Activated CD4-positive, CD25-positive, alpha-beta regulatory T cell treated with anti-CD3 and anti-CD28 coated beads, Interleukin-2, amount 50 U/mL, for 24 hours (primary cell): ENCODE data around the gene PKP2.
"Not testable (repeated sequence)": the region's sequence is repeated elsewhere in the genome, so short reads cannot be mapped to it uniquely, and the experiment has no call there.

Source experiments
- ATAC-seq, 2 donors: fragments of 150-1000 bp; cut with Tn5 transposase; one replicate each; pipeline ENCODE4 v1.10.0; 2021; ENCODE audit warnings: mild to moderate bottlenecking in 1 of 2, moderate library complexity in 1 of 2

PKP2 gene

DNA sequence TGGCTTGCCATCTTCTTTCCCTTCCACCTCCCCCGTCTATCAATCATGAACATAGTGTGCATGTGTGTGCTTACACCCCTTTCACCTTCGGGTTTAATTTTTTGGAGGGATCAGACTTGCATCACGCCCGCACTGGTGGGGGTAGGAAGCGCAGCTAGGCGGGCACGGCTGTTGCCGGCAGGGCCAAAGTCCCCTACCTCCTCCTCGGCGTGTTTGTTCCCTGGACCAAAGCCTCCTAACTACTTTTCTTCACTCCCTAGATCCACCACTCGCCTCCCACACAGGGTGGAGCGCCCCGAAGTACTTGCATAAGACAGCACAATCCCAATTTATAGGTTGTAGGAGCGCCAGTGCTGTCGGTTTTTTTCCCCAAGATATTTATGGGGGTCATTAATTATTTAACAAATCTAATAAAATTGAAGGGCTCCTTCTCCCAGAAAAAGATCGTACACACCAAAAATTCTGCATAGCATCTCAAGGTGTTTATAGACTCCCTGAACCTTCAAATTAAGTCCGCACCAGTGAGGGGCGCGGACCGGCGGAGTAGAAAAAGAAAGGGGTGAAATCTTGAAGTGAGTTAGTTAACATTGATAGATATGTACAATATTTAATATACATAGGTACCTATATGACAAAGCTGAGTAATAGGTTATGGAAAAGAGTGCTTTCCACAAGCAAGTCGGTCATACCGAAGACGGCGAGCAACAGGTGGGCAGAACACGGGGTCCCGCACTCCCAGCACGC lies 717 bp downstream of the PKP2 start:
- ATAC-seq: peak in 1 of 2 donors; percentile 18

DNA sequence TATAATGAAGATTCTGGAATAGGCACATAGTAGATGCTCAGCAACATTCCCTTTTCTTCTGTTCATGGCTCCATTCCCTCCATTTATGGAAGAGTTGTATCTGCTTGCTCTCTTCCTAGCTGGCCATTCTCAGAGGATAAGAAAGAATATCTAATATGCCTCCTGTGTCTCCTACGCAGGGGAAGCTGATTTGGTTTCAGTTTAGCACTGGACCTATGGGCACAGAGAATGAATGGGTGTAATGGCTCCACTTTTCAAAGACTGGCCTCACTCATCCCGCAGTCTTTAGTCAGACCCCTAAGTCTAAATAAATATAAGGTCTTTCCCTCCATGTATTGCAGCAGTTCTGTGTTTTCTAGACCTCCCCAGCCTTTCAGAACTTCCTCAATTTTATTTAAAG lies 2.0 kb downstream of the PKP2 start:
- no peak for ATAC-seq

DNA sequence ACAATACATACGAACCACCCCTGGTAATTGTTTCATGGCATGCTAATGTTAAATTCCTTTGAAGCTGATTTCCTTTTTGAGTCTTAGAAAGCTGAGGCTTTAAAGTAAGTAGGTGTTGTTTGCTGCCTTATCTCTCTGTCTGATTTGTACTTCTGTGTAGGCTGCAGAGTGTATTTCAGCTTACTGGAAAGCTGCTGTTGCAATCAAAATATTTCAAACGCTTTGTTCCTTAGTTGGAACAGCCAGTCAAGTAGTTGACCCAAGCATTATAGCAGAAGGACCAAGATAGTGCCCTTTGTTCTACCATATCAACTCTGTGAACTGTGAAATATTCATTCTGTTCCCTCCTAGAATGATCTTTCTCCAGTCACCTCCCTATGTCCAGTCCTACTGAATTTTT lies 3.1 kb downstream of the PKP2 start:
- no peak for ATAC-seq

DNA sequence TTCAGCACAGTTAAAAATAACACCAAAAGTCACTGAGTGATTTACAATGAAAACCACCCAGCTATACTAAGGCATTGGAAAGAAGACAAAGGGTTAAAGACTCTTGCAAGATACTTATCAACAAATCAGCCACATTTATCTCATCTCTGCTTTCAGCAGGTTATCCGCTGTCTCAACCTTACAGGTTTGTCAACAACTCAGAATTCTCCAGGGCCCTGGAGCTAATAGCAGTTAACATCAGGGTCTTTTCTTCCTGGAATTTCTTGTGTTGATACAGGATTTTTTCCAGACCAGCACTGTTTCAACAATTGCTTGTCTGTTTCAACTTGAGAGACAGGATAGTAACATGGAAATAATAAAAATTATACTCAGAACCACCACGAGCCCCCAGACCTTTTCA lies 3.5 kb downstream of the PKP2 start:
- no peak for ATAC-seq

DNA sequence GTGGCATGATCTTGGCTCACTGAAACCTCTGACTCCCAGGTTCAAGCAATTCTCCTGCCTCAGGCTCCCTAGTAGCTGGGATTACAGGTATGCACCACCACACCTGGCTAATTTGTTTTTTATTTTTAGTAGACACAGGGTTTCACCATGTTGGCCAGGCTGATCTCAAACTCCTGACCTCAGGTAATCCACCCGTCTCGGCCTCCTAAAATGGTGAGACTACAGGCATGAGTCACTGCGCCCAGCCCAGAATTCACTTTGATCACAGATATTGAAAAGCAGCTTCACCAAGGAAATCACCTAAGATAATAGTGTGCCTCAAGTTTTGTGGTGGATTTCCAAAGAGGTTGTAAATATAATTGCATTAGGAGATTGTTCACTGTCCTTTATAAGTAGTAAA lies 4.2 kb downstream of the PKP2 start:
- ATAC-seq: not testable (repeated sequence)

DNA sequence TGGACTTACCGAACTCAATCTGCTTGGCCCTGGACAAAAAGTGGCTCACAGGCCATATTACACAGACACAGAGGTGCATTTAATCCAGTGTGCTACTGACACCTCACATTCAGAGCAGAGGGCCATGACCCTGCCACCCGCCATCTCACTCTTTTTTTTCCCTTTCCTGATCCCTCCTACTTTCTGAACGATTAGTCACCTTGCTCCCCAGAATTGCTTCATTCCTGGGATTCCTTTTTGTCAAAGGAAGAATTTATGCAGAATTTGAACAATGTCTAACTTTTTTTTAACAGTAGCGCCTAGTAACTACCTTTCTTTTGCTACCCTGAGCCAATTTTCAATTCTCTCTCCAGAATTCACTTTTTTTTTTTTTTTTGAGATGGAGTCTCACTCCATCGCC lies 4.6 kb downstream of the PKP2 start:
- no peak for ATAC-seq

DNA sequence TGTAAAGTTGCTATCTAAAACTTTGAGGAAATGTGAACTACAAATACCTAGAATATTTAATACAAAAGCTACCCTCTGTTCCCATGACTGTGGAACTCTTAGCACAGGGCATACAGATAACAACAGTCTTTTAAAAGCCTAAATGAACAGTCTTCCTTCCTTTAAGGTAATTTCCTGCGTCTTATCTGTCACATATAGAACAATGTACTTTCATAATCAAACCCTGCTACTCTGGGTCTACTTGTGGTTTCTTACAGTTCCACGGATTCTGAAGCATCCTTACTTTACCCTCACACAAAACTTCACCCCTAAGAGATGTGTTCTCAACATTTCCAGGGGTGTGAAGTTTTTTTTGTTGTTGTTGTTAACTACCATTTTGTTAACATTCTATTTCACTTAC lies 5.1 kb downstream of the PKP2 start:
- ATAC-seq: no peak

DNA sequence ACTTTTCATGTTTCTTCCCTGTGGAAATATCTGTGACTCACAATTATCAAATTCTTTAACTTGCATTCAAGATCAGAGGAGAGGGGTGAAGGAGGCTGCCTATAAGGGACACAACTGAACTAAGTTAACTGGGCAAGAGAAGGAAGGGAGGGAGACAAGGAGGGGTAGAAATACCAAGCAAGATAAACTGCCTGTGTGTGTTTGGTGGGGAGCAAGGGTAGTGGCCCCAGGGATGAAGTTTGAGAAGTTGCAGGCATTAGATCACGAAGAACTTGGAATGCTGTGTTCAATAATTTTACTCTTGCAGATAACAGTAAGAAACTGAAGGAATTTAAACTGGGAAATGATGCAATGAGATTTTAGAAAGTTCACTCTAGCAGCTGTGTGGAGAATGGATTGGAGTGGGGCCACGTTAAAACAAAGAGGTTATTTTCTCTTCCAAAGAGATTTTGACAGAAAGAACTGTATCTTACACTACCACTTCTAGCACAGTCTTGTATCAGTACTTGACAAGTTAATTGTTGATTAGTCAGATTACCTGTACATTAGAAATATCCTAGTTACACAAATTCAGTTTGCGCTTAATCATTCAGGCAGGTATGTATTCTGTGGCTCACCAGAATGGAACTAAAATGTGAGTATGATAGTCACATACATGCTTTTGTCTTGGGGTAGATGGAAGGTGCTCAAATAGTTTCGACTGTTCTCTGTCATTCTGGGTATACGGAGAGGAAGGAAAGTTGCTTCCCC lies 7.4 kb downstream of the PKP2 start:
- no peak for ATAC-seq

DNA sequence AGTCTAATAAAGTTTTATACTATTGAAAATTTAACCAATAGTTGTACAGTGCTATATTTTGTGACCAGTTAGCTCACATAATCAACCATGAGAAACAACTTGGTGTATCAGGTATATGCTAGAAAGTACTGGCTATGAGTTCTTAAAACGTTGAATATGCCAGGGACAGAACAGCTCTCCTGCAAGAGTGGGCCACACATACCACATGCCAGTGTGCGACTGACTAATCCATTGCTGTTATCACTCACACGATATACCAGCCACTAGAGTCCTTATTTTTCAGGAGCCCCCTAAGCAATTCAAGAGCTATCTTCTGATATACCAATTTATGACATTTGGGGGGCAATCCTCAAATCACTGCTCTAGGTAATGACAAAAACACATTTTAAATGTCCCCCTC lies 9.5 kb downstream of the PKP2 start:
- ATAC-seq: no peak

DNA sequence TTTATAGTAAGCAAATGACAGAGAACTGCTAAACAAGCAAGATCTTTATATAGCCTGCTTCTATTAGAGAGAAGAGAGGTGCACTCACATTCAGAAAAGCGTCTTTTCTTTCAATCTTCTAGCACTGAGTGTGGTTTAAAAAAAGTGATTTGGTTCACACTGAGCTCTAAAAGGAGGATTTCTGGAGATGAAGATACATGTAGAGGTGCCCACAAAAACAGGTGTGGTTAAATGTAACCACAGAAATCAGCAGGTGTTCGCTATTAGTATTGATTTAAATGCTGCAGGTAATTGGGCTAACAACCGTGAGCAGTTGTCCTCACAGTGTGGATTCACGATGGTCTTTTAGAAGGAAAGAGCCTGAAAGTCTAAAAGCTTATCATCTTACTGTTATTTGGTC lies 10.7 kb downstream of the PKP2 start:
- ATAC-seq: no peak

DNA sequence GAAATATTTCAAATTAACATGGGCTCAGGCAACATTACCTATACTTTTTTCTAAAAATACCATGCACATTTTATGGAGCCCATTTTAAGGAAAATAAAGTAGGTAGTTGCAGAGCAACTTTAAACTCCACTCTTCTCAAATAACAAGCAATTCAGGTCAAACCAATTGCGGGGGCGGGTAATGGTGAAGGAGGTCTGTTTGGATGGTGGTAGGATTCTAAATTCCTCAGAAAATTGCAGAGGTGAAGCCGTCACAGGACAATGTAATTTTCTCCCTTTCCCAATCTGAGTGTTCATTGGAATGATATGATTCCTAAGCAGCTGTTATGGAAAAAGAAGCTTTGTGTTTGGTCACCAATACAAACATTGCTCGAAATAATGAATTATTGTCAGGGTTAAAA lies 11.6 kb downstream of the PKP2 start:
- no peak for ATAC-seq

DNA sequence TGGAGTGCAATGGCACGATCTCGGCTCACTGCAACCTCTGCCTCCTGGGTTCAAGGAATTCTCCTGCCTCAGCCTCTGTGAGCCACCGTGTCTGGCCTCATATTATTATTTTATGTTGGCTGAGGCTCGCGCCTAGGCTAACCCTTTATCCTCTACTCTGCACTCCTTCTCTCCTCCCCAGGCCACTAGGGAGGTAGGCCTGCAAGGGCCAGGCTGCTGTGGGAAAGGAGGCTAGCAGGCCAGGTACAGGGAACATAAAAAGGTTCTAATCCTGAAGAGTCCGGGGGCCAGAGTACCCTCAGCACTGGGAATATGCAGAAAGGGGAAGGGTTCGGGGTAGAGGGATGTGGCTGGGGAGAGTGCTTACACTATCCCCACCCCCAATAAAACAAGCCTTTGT lies 14.9 kb downstream of the PKP2 start:
- ATAC-seq: no peak

DNA sequence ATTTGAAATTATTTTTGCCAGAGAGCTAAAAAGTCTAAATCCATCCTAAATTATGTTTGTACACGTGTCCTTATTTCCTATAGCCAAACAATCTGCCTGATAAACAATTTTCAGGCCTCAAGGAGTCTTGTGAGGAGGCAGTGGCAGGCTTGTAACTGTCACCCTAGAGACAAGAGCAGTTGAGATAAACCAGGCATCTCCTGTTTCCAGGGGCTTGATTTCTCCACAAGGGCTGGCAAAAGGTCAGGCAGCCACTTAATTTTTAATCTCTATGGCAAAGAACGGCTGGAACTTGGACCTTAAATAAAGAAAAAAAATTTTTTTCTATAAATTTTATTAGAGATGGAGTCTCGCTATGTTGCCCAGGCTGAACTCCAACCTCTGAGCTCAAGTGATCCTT lies 15.5 kb downstream of the PKP2 start:
- no peak for ATAC-seq

DNA sequence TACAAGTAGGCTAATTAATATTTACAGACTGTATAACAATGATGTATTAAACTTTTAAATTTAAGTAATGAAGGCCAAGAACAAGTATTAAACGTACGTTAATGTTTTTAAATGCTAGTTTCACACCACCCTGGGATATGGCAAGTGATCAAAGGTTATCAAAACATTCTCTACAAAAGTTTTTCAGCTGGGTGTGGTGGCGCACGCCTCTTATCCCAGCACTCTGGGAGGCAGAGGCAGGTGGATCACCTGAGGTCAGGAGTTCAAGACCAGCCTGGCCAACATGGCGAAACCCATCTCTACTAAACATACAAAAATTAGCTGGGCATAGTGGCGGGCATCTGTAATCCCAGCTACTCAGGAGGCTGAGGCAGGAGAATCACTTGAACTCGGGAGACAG lies 17.5 kb downstream of the PKP2 start:
- not testable (repeated sequence) for ATAC-seq

DNA sequence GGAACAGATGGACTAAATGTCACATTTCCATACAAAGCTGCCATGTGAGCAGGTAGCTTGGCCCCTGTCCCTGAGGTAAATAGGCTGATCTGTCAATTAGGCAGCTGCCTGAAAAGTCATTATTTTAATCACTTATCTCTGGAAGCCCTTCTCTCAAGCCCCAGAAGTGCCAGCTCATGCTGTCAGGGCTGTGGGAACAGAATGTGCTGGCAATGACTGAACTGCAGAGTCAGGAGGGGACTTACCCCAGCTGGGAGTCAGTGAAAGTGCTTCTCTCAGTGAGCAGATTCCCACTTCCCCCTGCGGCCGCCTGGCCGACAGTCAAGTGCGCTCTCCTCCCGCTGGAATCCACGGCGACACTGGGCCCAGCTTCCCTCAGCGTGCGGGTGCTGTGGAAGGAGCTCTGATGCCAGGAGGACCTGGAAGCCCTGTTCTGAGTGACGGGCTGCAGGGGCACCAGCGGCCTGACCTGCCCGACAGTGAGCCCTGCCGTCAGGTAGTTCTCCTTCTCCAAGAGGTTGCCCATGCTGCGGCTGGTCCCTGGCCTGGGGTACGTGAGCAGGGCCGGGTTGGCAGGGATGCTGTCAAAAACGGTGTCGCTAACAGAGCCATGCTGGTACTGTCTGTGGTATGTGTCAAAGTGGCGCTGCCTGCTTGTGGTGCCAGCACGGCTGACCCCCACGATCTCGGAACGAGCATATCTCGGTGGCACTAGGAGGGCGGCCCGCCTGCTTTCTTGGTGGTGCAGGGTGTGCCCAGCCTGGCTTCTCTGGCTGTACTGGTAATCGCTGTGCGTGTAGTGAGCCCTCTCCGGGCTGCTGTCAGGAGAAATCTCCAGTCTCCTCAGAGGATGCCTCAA lies 18.7 kb downstream of the PKP2 start:
- no peak for ATAC-seq

DNA sequence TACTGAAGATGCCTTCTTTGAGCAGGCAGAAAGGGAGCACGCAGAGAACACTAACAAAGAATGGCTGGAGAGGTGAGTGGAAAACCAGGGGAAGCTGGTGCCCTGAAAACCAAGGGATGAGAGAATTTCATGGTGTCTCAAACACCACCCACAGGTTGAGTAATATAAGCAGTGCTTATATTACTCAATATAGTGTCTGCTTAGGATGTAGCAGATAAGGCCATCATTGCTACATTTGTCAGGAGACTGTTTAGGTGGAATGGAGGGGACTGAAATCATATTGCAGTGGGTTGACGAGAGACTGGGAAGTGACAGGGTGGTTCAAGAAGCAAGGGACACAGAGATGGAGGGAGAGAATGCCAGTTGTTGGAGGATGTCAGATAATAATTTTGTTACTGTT lies 20.6 kb downstream of the PKP2 start:
- no peak for ATAC-seq

DNA sequence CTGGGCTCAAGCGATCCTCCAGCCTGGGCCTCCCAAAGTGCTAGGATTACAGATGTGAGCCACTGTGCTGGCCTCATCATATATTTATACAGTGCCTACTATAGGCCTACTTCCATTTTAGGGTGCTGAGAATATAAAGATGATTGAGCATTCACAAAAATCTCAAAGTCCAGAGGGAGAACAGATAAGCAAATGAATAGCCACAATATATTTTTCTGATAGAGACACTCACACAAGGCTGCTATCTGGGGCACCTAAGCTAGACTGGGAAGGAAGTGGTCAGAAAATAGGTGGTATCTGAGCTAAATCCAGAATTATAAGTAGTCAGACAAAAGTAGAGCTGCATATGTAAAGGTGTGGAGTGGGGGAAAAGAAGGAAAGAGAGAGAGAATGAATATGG lies 21.6 kb downstream of the PKP2 start:
- ATAC-seq: no peak

DNA sequence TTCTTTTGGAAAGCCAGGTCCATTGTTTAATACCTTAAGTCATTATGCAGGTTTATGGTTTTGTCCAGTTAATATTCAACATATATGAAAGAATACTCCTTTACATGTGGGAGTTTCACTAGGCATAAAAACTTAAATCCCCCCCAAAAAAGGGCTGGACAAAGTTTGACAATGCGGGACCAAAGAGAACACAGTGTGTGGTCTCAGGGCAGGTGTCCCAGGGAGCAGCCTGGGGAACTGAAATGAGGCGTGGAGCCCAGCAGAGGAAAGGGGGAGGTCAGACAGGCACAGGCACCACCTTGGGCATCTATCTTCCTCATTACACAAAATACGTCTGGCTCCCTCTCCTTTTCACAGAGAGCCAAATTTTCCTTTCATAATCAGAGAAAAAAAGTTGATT lies 22.5 kb downstream of the PKP2 start:
- no peak for ATAC-seq

DNA sequence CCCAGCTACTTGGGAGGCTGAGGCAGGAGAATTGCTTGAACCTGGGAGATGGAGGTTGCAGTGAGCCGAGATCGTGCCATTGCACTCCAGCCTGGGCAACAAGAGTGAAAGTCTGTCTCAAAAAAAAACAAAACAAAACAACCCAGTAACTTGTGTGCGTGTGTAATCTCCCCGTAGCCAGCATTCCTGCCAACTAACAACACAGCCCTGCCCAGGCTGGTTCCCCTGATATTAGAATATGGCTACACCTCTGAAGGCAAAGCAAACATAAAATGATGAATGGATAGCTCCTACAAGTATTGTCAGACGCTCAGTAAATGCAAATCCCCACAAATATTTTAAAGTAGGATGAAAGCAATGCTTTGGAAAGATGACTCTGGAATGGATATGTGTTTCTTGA lies 24.2 kb downstream of the PKP2 start:
- not testable (repeated sequence) for ATAC-seq

DNA sequence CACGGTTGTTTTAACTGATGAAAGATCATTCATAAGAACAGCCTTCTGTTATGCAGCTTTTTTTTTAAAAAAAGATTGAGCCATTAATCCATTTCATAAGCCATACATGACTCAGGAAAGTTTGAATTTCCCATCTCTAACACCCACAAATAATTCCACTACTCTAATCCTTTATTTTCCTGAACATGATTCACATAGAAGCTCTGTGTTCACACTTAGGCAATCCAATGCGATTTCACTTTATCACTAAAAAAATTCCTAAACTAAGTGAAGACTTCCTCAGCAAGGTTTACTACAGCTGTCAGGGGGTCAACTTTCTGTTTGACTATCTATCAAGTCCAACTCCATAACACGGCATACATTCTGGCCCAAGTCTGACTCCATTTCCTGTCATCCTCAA lies 25.9 kb downstream of the PKP2 start:
- no peak for ATAC-seq

DNA sequence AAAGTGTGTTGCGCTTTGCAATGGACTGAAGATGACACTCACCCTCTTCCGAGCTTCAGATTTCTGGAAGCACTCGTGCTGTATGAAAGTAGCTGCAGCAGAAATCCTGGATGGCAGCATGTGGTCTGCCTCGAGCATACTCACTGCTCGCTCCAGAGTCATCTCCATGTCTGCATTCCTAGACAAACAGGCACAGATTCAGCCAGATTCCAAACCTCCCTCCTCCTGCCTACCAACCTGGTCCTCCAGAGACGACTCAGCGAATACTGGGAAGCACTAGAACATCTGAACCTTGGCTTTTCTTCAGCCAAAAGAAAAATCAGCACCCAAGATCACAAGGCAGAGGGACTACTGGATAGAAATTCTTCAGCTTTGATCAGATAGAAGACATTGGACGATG lies 27.7 kb downstream of the PKP2 start:
- no peak for ATAC-seq

DNA sequence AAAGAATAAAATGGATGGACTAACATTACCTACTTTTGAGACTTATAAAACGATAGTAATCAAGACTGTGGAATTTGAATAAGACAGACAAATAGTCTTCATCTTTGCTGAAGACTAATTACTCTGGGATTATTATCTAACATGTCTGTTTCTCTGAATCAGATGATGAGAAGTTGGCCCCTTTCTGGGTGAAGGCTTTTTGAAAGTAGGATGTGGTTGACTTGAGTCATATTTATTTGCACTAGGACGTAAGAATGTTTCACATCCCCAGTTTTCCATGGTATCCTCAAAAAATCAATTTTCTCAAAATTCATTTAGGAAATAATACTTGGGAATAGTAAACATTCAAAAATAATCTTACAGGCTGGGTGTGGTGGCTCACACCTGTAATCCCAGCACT lies 31.8 kb downstream of the PKP2 start:
- no peak for ATAC-seq

DNA sequence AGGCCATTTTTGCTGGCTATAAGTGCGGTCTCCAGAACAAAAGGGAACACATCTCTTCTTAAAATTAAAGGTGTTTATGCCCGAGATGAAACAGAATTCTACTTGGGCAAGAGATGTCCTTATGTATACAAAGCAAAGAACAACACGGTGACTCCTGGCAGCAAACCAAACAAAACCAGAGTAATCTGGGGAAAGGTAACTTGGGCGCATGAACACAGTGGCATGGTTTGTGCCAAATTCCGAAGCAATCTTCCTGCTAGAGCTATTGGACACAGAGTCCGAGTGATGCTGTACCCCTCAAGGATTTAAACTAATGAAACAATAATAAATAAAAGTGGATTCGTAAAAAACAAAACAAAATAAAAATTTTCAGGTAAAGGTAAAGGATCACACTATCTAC lies 33.4 kb downstream of the PKP2 start:
- ATAC-seq: no peak

DNA sequence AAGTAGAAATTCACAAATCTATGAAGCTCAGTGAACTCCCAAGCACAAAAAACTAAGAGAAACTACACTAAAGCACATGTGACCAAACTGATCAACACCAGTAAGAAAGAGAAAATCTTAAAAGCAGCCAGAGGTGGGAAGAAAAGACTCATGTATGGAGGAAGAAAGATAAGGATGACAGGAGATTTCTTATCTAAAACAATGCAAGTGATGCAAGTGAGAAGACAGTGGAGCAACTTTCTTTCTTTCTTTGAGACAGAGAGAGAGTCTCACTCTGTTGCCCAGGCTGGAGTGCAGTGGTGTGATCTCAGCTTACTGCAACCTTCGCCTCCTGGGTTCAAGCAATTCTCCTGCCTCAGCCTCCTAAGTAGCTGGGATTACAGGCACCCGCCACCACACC lies 34.9 kb downstream of the PKP2 start:
- ATAC-seq: not testable (repeated sequence)
